Activated B cell treated with CpG ODN at 0.5 μM for 24 hours (primary cell): Measurements from ENCODE around the gene LDLRAP1. TPM values are rescaled to one million over a fixed set of nuclear protein-coding genes. Genes with fewer than 3 reads are reported as not detected.
"Not testable (repeated sequence)": the region's sequence is repeated elsewhere in the genome, so short reads cannot be mapped to it uniquely, and the experiment has no call there.

Source experiments
- ATAC-seq: fragments of 200-7000 bp; cut with Tn5 transposase; one replicate; pipeline ENCODE4 v1.10.0; 2021; ENCODE audit warnings: low read depth, mild to moderate bottlenecking, moderate library complexity
- CTCF ChIA-PET: fragments of 350-600 bp; sonication (Branson Sonifier 250); formaldehyde crosslinking; loops from one replicate; lab custom pipeline; 2021; ENCODE audit warnings: antibody characterized with exemption; lab: Charles Lee
- POLR2A ChIA-PET: fragments of 350-600 bp; sonication (Branson Sonifier 250); formaldehyde crosslinking; loops from one replicate; lab custom pipeline; 2021; ENCODE audit warnings: antibody characterized with exemption; lab: Charles Lee
- DNase-seq: peaks from one replicate; pipeline ENCODE4 v3.0.0; 2022
- H3K27ac Mint-ChIP-seq: one replicate; pipeline ENCODE4 v1.8.0; 2020; ENCODE audit warnings: mixed read lengths
- H3K27me3 Mint-ChIP-seq: one replicate; pipeline ENCODE4 v1.8.0; 2021; ENCODE audit warnings: mixed read lengths
- H3K36me3 Mint-ChIP-seq: one replicate; pipeline ENCODE4 v1.8.0; 2021; ENCODE audit warnings: low read depth, mixed read lengths
- H3K4me1 Mint-ChIP-seq: one replicate; pipeline ENCODE4 v1.8.0; 2021; ENCODE audit warnings: mixed read lengths
- H3K4me3 Mint-ChIP-seq: one replicate; pipeline ENCODE4 v1.8.0; 2020; ENCODE audit warnings: mild to moderate bottlenecking, mixed read lengths
- H3K9me3 Mint-ChIP-seq: one replicate; pipeline ENCODE4 v1.8.0; 2020; ENCODE audit warnings: mixed read lengths
- CTCF ChIP-seq: fragments of 200-600 bp; IDR thresholded peaks from one replicate; pipeline ENCODE4 v1.8.0; 2022; ENCODE audit warnings: antibody characterized with exemption, mild to moderate bottlenecking
- intact Hi-C: fragments of 100-400 bp; cut with micrococcal nuclease; formaldehyde crosslinking; loops from one replicate; pipeline ENCODE4 v1.15.1; 2024
- total RNA-seq: library from RNA; stranded (reverse); gene quantifications from 2 replicates; pipeline ENCODE4 v1.2.3, GENCODE V29; 2022

Gene LDLRAP1
- total RNA-seq, 1 donor from 2014 or later, result 10.8 TPM

DNA sequence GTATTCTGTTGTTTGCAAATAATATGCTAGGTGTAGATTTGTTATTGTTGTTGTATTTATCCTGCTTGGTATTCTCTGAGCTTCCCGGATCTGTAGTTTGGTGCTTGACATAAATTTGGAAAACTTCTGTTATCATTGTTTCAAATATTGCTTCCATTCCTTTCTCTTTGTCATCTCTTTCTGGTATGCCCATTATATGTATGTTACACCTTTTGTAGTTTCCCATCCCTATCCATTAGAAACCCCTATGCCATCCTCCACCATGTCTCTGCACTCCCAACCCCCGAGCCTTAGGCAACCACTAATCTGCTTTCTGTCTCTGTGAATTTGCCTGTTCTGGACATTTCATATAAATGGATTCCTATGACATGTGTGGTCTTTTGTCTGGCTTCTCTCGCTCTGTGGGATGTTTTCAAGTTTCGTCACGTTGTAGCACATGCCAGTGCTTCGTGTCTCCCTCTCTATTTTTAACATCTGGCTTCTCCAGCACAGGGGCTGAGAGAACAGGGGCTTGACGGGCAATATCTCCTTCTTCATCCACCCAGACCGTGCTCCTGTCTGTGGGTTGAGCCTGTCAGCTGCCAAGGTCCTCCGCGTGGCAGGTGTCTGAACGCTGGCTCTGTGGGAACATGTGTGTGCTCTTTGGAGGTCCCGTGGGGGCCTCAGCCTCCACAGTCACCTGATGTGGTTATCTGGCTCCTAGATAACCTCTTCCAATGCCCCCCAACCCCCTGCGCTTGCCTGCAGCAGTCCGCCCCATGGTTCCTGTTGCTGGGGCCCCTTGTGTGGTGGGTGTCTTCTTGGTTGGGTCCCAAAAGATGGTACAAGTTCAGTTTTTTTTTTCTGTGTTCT lies 40.3 kb downstream of the LDLRAP1 start:
- no peak for DNase-seq
- intact Hi-C loops, result no loop called here
- Mint-ChIP-seq H3K4me3 (no peak overlapping the region), H3K27me3 (no peaks in the 10 kb centered on the region), H3K4me1 (peaks cover 25% of the 10 kb centered on the region), H3K9me3 (peaks cover 4% of the 10 kb centered on the region), H3K27ac (peak overlapping the region; percentile 9), H3K36me3 (no peaks in the 10 kb centered on the region)
- ChIA-PET POLR2A (no interaction called here), CTCF (no interaction called here)
- ATAC-seq, result no peak
- TF ChIP-seq CTCF, result no peak

DNA sequence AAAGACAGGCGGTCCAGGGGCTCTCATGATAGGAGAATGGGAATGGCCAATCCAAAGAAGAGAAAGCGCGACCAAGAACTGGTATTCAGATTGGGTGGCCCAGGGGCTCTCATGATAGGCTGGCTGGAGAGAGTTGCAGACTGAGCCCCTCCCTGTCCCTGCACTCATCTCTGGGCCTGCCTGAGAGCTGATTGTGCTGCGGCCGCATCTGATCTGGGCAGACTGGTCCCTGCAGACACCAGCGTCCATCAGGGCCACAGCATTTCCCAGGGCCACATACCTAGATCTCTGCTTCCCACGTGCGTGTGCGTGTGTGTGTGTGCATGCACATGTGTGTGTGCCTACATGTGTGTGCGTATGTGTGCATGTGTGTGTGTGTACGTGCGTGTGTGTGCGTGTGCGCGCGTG lies 42.8 kb downstream of the LDLRAP1 start:
- intact Hi-C loops, result no loop called here
- no peak overlapping the region for H3K4me3 Mint-ChIP-seq
- no peak overlapping the region for H3K27ac Mint-ChIP-seq
- H3K27me3 Mint-ChIP-seq, result peaks cover 5% of the 10 kb centered on the region
- POLR2A ChIA-PET, result no interaction called here
- H3K36me3 Mint-ChIP-seq, result no peaks in the 10 kb centered on the region
- no peak for DNase-seq
- peaks cover 4% of the 10 kb centered on the region for H3K9me3 Mint-ChIP-seq
- H3K4me1 Mint-ChIP-seq, result peaks cover 25% of the 10 kb centered on the region
- ATAC-seq, result no peak
- TF ChIP-seq CTCF, result no peak
- CTCF ChIA-PET, result no interaction called here

DNA sequence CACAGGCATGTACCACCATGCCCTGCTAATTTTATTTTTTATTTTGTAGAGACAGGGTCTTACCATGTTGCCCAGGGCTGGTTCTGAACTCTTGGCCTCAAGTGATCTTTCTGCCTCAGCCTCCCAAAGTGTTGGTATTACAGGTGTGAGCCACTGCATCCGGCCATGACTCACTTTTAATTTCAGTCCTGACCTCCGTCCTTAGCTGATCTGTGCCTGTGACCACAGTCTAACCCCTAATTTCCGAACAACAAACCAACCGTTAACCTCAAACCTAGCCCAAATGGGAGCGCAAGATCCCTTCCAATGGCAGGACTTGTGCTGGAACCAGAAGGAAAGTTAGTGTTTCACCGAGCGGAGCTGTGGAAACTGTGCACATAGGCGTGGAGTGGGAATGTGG lies 43.9 kb downstream of the LDLRAP1 start:
- ChIA-PET POLR2A (no interaction called here), CTCF (no interaction called here)
- Mint-ChIP-seq H3K27ac (no peak overlapping the region), H3K4me3 (no peak overlapping the region), H3K4me1 (peaks cover 25% of the 10 kb centered on the region), H3K9me3 (peaks cover 4% of the 10 kb centered on the region), H3K27me3 (peaks cover 5% of the 10 kb centered on the region), H3K36me3 (no peaks in the 10 kb centered on the region)
- no peak for ATAC-seq
- no peak for TF ChIP-seq CTCF
- DNase-seq, result no peak
- intact Hi-C loops, result no loop called here

DNA sequence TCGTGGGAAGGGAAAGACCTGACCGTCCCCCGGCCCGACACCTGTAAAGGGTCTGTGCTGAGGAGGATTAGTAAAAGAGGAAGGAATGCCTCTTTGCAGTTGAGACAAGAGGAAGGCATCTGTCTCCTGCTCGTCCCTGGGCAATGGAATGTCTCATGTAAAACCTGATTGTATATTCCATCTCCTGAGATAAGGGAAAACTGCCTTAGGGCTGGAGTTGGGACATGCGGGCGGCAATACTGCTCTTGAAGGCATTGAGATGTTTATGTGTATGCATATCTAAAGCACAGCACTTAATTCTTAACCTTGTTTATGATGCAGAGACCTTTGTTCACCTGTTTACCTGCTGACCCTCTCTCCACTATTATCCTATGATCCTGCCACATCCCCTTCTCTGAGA lies 44.8 kb downstream of the LDLRAP1 start:
- H3K9me3 Mint-ChIP-seq, H3K36me3 Mint-ChIP-seq, intact Hi-C loops, DNase-seq, POLR2A ChIA-PET, ATAC-seq, H3K27me3 Mint-ChIP-seq, H3K27ac Mint-ChIP-seq, H3K4me3 Mint-ChIP-seq, CTCF ChIA-PET: not testable (repeated sequence)
- peaks cover 25% of the 10 kb centered on the region for H3K4me1 Mint-ChIP-seq

- H3K27me3 Mint-ChIP-seq, H3K27ac Mint-ChIP-seq, POLR2A ChIA-PET, DNase-seq, ATAC-seq, H3K9me3 Mint-ChIP-seq, H3K4me3 Mint-ChIP-seq, H3K36me3 Mint-ChIP-seq, intact Hi-C loops, CTCF ChIA-PET: not testable (repeated sequence)
- peaks cover 25% of the 10 kb centered on the region for H3K4me1 Mint-ChIP-seq
Observed at GRCh38 chr1:25588786-25589185, 45.4 kb downstream of the LDLRAP1 start.

DNA sequence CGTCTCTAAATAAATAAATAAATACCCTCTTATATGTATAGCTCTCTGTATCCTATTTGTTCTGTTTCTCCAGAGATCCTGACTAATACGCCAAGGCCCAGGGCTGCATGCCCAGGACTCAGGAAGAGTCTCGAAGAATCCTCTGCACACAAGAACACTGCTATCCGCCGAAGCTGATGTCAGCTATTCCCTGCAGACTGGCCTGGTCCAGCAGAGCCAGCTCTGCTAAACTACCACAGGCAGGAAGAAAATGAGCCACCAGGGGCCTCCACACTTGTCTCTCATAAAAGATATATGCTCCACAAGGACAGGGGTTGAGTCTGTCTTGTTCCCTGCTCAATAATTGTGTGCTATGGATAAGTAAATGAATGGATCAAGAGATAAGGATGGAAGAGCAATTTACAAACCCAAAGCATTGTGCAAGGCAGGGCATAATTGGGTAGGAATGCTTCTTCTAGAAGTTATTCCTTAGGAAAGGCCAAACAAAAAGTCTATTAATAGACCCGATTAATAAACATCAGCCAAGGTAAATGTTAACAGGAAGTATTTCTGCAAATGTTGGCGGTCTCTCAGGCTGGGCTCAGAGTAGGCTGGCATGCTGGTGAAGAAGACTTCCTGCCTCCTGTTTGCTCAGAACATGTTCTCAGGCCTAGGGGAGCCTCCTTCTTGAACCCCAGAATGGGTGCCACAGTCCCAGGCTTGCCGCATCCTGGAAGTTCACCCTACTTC lies 46.9 kb downstream of the LDLRAP1 start:
- no peak for ATAC-seq
- no peak overlapping the region for H3K27ac Mint-ChIP-seq
- CTCF ChIA-PET, result interaction anchor here (1.1 kb wide), 1 partner anchor 18 kb away, joined by 3 read pairs; no protein-coding TSS in a partner anchor
- no peak for DNase-seq
- no peak overlapping the region for H3K4me3 Mint-ChIP-seq
- POLR2A ChIA-PET, result no interaction called here
- TF ChIP-seq CTCF, result no peak
- peaks cover 10% of the 10 kb centered on the region for H3K27me3 Mint-ChIP-seq
- intact Hi-C loops, result no loop called here
- no peaks in the 10 kb centered on the region for H3K9me3 Mint-ChIP-seq
- peaks cover 17% of the 10 kb centered on the region for H3K4me1 Mint-ChIP-seq
- no peaks in the 10 kb centered on the region for H3K36me3 Mint-ChIP-seq
